ENCODE measurements around the gene PPFIA1.
"Not testable (repeated sequence)": the region's sequence is repeated elsewhere in the genome, so short reads cannot be mapped to it uniquely, and the experiment has no call there.

Gene PPFIA1

GRCh38 chr11:70328556-70328955 is 58.1 kb downstream of the PPFIA1 start:
- DNase-seq: no peak

- not testable (repeated sequence) for DNase-seq
Observed at GRCh38 chr11:70331320-70331843, 60.9 kb downstream of the PPFIA1 start.

DNA sequence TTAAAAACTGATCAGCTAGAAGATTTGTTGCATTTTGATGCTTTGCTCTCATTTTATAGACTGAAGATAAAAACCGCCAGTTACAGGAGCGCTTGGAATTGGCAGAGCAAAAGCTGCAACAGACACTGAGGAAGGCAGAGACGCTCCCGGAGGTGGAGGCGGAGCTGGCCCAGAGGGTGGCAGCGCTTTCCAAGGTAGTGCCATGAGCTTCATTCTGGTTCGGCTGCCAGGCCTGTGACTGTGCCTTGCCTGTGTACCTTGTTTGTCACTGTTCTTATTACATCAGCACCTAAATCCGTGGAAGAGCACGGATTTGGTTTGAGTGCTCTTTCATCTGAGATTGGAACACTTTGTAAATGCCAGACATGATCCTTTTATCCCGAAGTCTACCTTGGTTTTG is 61.4 kb downstream of the PPFIA1 start:
- DNase-seq: no peak

- DNase-seq: no peak
Observed at GRCh38 chr11:70332567-70332966, 62.1 kb downstream of the PPFIA1 start.

DNA sequence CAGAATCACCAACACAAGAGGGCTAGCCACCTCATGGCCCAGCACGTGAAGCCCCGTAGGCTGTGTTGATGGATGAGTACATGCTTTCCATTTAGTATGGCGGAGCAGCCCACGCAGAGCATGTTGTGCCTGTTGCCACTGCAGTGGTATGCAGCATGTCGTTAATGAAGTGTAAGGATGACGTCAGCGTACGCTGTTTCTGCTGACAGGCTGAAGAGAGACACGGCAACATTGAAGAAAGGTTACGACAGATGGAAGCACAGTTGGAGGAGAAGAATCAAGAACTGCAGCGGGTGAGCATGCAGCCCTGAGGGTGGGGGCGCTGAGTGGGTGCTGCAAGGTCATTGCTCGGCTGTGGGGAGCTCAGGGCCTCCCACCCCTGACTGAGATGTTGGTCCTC is 62.8 kb downstream of the PPFIA1 start:
- no peak for DNase-seq

- no peak for DNase-seq
Observed at GRCh38 chr11:70334351-70334995, 64.0 kb downstream of the PPFIA1 start.

GRCh38 chr11:70335511-70335910 is 65.0 kb downstream of the PPFIA1 start:
- no peak for DNase-seq

DNA sequence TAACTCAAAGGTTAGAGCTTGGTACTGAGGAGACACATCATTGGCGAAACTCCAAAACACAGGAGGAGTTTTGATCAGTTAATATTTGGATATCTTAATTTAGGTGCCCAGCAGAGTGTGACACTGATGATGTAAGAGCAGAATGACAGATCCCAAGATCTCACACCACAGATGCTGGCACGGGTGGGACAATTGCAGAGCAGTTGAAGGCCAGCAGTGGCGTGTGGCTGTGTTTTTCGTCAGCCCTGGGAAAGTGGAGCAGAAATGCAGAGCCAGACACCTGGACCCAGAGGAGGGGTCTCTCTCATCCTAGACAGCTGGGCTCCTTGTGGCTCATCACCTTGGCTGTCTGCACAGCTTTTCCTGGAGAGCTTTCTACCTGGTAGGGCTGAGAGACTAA is 68.1 kb downstream of the PPFIA1 start:
- DNase-seq: no peak

DNA sequence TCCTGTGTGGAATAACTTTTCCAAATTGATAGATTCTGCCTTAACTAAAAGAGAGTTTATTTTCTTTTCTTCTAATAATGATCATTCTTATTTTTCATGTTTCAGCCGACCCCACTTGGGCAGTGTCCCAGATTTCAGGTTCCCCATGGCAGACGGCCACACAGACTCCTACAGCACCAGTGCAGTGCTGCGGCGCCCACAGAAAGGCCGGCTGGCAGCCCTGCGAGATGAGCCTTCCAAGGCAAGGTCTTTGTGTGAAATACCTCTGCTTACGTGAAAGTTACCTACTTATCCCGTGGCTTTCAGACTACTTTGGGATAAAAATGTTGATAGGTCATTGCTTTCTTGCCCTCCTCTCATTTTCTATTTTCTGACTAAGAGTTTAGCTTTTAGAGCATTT is 68.6 kb downstream of the PPFIA1 start:
- DNase-seq: no peak

- no peak for DNase-seq
Observed at GRCh38 chr11:70341881-70342429, 71.5 kb downstream of the PPFIA1 start.

- no peak for DNase-seq
Observed at GRCh38 chr11:70343636-70344035, 73.1 kb downstream of the PPFIA1 start.

GRCh38 chr11:70348191-70348590 is 77.7 kb downstream of the PPFIA1 start:
- no peak for DNase-seq

DNA sequence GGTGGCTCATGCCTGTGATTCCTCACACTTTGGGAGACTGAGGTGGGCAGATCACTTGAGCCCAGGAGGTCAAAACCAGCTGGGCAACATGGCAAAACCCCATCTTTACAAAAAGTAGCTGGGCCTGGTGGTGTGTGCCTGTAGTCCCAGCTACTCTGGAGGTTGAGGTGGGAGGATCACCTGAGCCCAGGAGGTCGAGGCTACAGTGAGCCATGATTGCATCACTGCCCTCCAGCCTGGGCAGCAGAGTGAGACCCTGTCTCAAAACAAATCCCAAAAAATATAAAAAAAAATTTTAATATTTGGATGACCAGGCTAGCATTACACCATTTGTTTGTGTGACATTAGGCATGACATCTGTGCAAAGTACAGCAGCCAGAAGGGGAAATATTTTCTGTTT is 78.1 kb downstream of the PPFIA1 start:
- no peak for DNase-seq

DNA sequence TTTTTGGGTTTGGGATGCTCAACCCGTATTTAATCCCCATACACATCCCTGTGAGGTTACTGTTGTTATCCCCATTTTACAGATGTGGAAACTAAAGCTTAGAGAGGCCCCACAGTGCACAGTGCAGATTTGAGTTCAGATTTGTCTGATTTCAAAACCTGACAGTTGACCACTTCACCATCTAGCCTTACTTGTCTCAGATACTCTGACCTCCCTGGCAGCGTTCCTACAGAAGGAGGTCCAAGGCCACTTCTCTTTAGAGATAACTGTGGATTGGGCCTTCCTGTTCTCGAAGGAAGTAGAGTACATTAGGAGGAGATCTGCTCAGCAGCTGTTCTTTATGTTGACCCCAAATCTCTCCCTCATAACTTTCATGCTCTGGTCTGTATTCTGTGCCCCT is 81.2 kb downstream of the PPFIA1 start:
- DNase-seq: no peak

GRCh38 chr11:70352100-70352499 is 81.6 kb downstream of the PPFIA1 start:
- no peak for DNase-seq

DNA sequence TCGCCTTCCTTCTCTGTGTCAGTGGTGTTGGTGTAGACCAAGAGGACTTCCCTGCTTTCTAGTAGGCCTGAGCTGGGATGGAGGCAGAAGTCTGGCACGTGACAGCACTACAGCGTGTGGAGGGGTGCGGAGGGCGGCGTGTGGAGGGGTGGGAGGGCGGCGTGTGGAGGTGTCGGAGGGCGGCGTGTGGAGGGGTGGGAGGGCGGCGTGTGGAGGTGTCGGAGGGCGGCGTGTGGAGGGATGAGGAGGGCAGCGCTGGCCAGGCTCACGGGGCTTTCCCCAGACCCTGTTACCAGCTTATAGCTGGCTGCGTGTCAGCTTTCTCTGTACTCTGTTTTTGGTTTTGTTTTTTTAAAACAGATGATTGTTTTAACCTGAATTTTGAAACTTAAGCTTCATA is 82.1 kb downstream of the PPFIA1 start:
- no peak for DNase-seq

- no peak for DNase-seq
Observed at GRCh38 chr11:70353329-70353728, 82.8 kb downstream of the PPFIA1 start.

DNA sequence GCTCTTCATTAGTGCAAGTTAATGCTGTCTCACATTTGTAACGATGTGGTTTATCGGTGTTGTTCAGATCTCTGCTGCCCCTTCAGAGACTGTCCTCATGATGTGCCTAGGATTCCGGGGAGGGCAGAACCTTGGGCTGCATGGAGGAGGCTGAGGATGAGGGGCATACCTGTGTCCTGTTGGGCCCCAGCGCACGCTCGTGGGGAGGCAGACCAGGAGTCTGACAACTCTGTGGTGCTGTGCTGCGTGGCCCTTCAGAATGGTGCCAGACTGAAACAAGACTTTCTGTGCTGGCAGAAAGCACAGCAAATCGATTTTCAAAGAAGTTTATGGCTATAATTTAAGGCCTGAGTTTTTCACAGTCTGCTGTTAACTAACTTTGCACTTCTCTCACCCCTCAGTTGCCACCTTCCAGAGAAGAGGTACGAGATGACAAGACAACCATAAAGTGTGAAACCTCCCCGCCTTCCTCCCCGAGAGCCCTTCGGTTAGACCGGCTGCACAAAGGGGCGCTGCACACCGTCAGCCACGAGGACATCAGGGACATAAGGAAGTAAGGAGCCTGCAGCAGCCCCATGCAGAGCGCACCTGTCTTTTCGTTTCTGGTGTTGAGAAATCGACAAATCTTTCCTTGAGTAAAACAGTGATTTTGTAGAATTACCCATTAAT is 83.5 kb downstream of the PPFIA1 start:
- DNase-seq: no peak

GRCh38 chr11:70354629-70355028 is 84.1 kb downstream of the PPFIA1 start:
- DNase-seq: no peak

DNA sequence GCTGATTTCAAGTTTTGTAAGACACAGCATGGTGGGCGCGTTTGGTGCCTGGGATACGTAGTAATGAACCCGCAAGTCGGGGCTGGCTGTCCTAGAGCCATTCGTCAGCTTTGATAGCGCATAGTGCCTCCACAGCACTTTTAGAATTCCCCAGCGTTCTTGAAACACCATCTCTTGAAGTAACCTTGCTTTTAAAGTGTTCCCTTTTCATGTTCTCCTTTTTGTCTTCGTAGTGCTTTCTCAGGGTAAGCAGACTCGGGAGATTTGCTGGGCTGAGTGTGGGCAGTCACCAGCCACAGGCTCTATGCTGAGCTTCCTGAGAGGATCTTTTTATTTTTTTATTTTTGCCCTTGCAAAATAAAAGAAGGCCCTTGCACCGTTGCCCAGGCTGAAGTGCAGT is 88.3 kb downstream of the PPFIA1 start:
- DNase-seq: no peak

DNA sequence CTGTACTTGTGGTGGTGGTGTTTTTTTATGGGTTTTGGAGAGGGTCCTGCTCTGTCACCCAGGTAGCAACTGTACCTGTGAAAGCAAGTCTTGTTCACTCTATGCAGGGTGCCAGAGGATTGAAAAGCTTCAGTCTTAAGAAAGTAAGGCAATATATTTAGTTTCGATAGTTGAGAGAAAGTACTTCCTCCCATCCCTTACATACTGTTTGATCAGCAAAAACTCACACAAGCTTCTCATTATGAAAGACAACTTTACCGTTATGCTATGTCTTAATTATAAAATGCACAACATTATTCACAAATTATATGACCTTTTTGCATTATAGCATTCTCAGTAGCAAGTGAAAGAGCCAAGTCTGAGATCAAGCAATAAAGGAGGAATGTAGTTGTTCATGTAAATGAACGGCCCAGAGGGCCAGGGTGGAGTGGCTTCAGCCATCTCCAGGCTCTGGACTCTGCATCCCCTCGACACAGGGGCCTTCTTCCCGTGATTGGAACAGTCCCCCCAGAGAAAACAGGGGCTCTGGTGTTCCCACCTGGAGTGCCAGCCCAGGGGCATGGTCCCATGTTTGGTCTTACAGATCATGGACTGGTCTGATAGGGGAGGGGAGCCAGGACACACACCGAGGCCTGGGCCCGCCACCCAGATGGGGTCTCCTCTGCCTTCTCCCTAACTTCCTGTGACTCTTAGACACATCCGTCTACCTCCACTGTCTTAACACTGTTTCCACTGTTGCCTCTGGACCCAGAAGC is 89.1 kb downstream of the PPFIA1 start:
- no peak for DNase-seq

GRCh38 chr11:70360211-70360610 is 89.7 kb downstream of the PPFIA1 start:
- no peak for DNase-seq

- no peak for DNase-seq
Observed at GRCh38 chr11:70364178-70364577, 93.7 kb downstream of the PPFIA1 start.

All from CD4-positive, alpha-beta T cell treated with Interferon gamma for 1 hour (primary cell).